ENCODE results near the gene EAF1.
"Not testable (repeated sequence)": the region's sequence is repeated elsewhere in the genome, so short reads cannot be mapped to it uniquely, and the experiment has no call there.

Gene EAF1

DNA sequence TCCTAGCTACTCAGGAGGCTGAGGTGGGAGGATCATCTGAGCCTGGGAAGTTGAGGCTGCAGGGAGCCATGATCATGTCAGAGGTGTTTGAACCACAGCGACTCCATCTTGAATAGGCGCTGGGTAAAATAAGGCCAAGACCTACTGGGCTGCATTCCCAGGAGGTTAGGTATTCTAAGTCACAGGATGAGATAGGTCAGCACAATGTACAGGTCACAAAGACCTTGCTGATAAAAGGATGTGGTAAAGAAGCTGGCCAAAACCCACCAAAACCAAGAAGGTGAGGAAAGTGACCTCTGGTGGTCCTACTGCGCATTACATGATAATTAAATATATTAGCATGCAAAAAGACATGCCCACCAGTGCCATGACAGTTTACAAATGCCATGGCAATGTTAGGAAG lies 28.7 kb upstream of the EAF1 start:
- not testable (repeated sequence) for H3K9me3 Mint-ChIP-seq, H3K4me3 Mint-ChIP-seq, H3K27ac Mint-ChIP-seq, H3K27me3 Mint-ChIP-seq
- peaks cover 25% of the 10 kb centered on the region for H3K4me1 Mint-ChIP-seq
- DNase-seq (peak; percentile 17 to 39), ATAC-seq (peak; percentile 67)

DNA sequence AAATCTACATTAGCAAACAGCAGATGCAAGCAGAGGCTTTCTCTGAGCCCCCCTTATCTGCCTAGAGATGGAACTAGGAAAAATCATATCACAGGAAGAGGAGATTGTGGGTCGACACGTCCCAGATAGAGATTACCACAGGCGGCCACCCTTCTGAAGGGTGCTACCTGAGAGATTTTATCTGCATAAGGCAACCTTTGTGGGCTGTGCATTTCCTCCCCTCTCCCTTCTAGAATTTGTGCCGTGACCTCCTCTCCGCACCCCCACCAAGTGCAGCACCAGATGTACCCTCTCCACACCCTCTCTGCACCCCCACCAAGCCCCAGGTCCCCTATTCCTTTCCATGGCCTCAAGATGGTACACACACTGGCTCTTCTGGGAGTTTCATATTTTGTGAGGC lies 27.4 kb upstream of the EAF1 start:
- Mint-ChIP-seq H3K27me3 (no peaks in the 10 kb centered on the region), H3K9me3 (no peaks in the 10 kb centered on the region), H3K4me3 (peak overlapping the region in 1 of 2 donors; percentile 45), H3K27ac (no peak overlapping the region), H3K4me1 (peaks cover 25% of the 10 kb centered on the region)
- ATAC-seq (no peak), DNase-seq (no peak)

DNA sequence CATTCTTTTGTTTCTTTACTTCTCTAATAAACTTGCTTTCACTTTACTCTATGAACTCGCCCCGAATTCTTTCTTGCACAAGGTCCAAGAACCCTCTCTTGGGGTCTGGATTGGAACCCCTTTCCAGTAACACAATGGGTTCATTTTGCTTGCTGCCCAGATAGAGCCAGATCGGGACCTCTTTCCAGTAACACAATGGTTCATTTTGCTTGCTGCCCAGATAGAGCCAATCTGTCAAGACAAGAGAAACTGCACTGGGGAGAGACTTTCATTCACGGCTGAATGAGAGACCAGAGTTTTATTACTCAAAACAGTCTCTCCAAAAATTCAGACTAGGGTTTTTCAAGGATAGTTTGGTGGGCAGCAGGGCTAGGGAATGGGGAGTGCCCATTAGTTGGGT lies 25.5 kb upstream of the EAF1 start:
- DNase-seq (no peak), ATAC-seq (no peak)
- Mint-ChIP-seq H3K9me3 (no peaks in the 10 kb centered on the region), H3K27ac (no peak overlapping the region), H3K4me1 (peaks cover 25% of the 10 kb centered on the region), H3K4me3 (no peak overlapping the region), H3K27me3 (no peaks in the 10 kb centered on the region)

DNA sequence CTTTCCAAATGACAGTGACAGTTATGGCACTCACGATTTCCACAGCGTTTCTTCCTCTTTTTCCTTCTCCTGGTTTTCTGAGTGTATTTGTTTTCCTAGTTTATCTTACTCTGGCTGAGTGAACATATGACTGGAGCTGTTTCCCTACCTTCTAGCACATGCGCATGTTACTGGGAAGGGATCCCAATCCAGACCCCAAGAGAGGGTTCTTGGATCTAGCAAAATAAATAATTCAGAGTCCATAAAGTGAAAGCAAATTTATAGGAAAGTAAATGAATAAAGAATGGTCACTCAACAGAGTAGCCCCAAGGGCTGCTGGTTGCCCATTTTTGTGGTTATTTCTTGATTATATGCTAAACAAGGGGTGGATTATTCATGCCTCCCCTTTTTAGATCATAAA lies 23.9 kb upstream of the EAF1 start:
- no peak for DNase-seq
- no peaks in the 10 kb centered on the region for H3K9me3 Mint-ChIP-seq
- ATAC-seq: no peak
- H3K27ac Mint-ChIP-seq: no peak overlapping the region
- no peak overlapping the region for H3K4me3 Mint-ChIP-seq
- H3K4me1 Mint-ChIP-seq: peaks cover 25% of the 10 kb centered on the region
- no peaks in the 10 kb centered on the region for H3K27me3 Mint-ChIP-seq

DNA sequence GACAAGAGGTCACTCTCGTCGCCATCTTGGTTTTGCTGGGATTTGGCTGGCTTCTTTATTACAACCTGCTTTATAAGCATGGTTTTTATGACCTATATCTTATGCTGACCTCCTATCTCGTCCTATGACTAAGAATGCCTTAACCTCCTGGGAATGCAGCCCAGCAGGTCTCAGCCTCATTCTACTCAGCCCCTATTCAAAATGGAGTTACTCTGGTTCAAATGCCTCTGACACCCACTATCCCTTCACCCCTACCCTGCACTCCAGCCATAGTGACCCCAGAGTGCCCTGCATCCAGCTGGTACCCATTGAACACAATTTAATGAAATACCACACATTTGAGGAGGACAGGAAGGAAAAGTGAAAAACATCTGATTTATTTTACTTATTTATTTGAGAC lies 23.4 kb upstream of the EAF1 start:
- ATAC-seq: no peak
- Mint-ChIP-seq H3K4me1 (peaks cover 25% of the 10 kb centered on the region), H3K27me3 (no peaks in the 10 kb centered on the region), H3K4me3 (no peak overlapping the region), H3K27ac (no peak overlapping the region), H3K9me3 (no peaks in the 10 kb centered on the region)
- no peak for DNase-seq

DNA sequence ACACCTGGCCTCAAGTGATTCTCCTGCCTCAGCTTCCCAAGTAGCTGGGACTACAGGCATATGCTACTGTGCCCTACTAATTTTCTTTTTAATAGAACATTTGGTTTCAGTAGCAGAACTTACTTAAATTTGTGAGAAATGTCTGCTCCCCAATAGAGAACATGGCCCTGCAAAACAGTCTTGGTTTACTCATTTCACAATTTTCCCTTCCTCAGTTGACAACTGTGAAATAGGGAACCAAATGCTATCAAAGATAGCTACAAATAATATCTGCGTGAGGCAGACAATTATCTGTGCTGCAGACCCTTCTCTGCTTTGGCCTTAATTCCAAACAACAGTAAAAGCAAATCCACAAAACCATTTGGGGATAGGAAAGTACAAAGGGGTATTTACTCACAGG lies 22.6 kb upstream of the EAF1 start:
- no peak for DNase-seq
- no peak overlapping the region for H3K27ac Mint-ChIP-seq
- H3K27me3 Mint-ChIP-seq: no peaks in the 10 kb centered on the region
- no peaks in the 10 kb centered on the region for H3K9me3 Mint-ChIP-seq
- ATAC-seq: no peak
- peaks cover 17% of the 10 kb centered on the region for H3K4me1 Mint-ChIP-seq
- no peak overlapping the region for H3K4me3 Mint-ChIP-seq

- Mint-ChIP-seq H3K4me1 (peaks cover 9% of the 10 kb centered on the region), H3K27me3 (no peaks in the 10 kb centered on the region), H3K9me3 (no peaks in the 10 kb centered on the region), H3K4me3 (no peak overlapping the region), H3K27ac (no peak overlapping the region)
- DNase-seq (no peak), ATAC-seq (peak; percentile 71)
These were observed 21.8 kb upstream of the EAF1 start for GRCh38 chr3:15405448-15406050.

GRCh38 chr3:15409239-15409638 lies 18.2 kb upstream of the EAF1 start:
- H3K9me3 Mint-ChIP-seq: no peaks in the 10 kb centered on the region
- DNase-seq: no peak
- H3K27me3 Mint-ChIP-seq: no peaks in the 10 kb centered on the region
- no peaks in the 10 kb centered on the region for H3K4me1 Mint-ChIP-seq
- no peak overlapping the region for H3K4me3 Mint-ChIP-seq
- ATAC-seq: no peak
- no peak overlapping the region for H3K27ac Mint-ChIP-seq

DNA sequence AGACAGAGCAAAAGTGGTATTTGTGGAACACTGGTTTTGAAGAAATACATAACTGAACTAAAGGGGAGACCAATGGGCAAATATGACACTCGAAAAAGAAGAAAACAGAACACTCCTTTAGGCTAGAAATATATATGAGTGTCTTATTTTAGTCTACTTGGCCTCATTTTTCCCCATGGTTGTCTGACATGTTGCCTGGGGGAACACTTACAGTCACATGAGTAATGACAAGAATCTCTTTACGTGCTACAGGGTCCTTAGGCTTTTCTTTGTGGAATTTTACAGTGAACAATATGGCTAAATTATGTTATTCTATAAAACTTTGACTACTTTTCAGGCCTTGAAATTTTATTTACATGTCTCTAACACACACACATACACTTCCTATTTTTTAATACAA lies 17.6 kb upstream of the EAF1 start:
- Mint-ChIP-seq H3K4me3 (no peak overlapping the region), H3K27ac (peak overlapping the region in 1 of 2 donors; percentile 27), H3K27me3 (no peaks in the 10 kb centered on the region), H3K4me1 (no peaks in the 10 kb centered on the region), H3K9me3 (no peaks in the 10 kb centered on the region)
- DNase-seq (no peak), ATAC-seq (no peak)

- H3K27ac Mint-ChIP-seq: peak overlapping the region in 1 of 2 donors; percentile 57
- H3K27me3 Mint-ChIP-seq, ATAC-seq, H3K9me3 Mint-ChIP-seq, DNase-seq, H3K4me3 Mint-ChIP-seq, H3K4me1 Mint-ChIP-seq: not testable (repeated sequence)
These were observed 16.4 kb upstream of the EAF1 start for GRCh38 chr3:15410966-15411365.

DNA sequence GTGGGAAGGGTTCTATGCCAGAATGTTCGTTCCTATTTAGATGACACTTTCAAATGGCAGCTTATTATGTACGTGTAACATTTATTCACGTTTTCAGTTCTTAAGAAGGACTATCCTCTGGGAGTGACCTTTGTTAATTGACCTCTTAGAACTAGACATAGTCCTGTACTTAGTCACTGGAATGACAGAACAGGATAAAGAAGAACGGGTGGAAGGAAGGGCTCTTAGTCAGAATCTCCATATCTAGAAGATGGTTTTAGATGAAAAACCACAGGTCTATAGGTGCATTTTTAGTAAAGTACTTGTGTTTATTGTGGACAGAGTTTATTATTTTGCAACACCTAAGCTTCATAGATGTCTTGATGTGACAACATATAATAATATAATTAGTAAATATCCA lies 6.5 kb upstream of the EAF1 start:
- H3K9me3 Mint-ChIP-seq: no peaks in the 10 kb centered on the region
- H3K4me1 Mint-ChIP-seq: peaks cover 25% of the 10 kb centered on the region
- no peak for DNase-seq
- no peak for ATAC-seq
- no peaks in the 10 kb centered on the region for H3K27me3 Mint-ChIP-seq
- no peak overlapping the region for H3K27ac Mint-ChIP-seq
- no peak overlapping the region for H3K4me3 Mint-ChIP-seq

- DNase-seq: no peak
- peaks cover 62% of the 10 kb centered on the region for H3K4me1 Mint-ChIP-seq
- peak overlapping the region; percentile 98 to 99 for H3K27ac Mint-ChIP-seq
- H3K27me3 Mint-ChIP-seq: no peaks in the 10 kb centered on the region
- ATAC-seq: no peak
- H3K9me3 Mint-ChIP-seq: peaks cover 0 to 6% of the 10 kb centered on the region in 2 donors
- peak overlapping the region; percentile 93 to 96 for H3K4me3 Mint-ChIP-seq
These were observed 749 bp upstream of the EAF1 start for GRCh38 chr3:15426579-15427118.

GRCh38 chr3:15427981-15428380 lies 583 bp downstream of the EAF1 start:
- no peak for ATAC-seq
- peak overlapping the region; percentile 93 to 96 for H3K4me3 Mint-ChIP-seq
- DNase-seq: no peak
- H3K27me3 Mint-ChIP-seq: no peaks in the 10 kb centered on the region
- peaks cover 62% of the 10 kb centered on the region for H3K4me1 Mint-ChIP-seq
- peaks cover 0 to 6% of the 10 kb centered on the region in 2 donors for H3K9me3 Mint-ChIP-seq
- peak overlapping the region; percentile 98 to 99 for H3K27ac Mint-ChIP-seq

- DNase-seq (peak in 1 of 2 donors; percentile 35), ATAC-seq (peak; percentile 76)
- Mint-ChIP-seq H3K27me3 (no peaks in the 10 kb centered on the region), H3K9me3 (peaks cover 0 to 6% of the 10 kb centered on the region in 2 donors), H3K4me1 (peaks cover 62% of the 10 kb centered on the region), H3K4me3 (peak overlapping the region; percentile 93 to 96), H3K27ac (peak overlapping the region; percentile 98 to 99)
These were observed 1.1 kb downstream of the EAF1 start for GRCh38 chr3:15428539-15428938.

GRCh38 chr3:15429080-15429479 lies 1.7 kb downstream of the EAF1 start:
- ATAC-seq: no peak
- Mint-ChIP-seq H3K4me1 (peaks cover 59% of the 10 kb centered on the region), H3K27ac (peak overlapping the region in 1 of 2 donors; percentile 98), H3K9me3 (peaks cover 0 to 6% of the 10 kb centered on the region in 2 donors), H3K4me3 (peak overlapping the region; percentile 93 to 96), H3K27me3 (no peaks in the 10 kb centered on the region)
- no peak for DNase-seq

GRCh38 chr3:15430624-15431023 lies 3.2 kb downstream of the EAF1 start:
- Mint-ChIP-seq H3K4me1 (peaks cover 45% of the 10 kb centered on the region), H3K9me3 (peaks cover 0 to 6% of the 10 kb centered on the region in 2 donors), H3K27me3 (no peaks in the 10 kb centered on the region), H3K27ac (peak overlapping the region in 1 of 2 donors; percentile 67), H3K4me3 (no peak overlapping the region)
- DNase-seq (no peak), ATAC-seq (no peak)

Data from stimulated activated naive CD8-positive, alpha-beta T cell treated with anti-CD3 and anti-CD28 coated beads, Interleukin-15, amount 100 ng/mL, for 72 hours (primary cell).